22Rv1 (cell line): Measurements from ENCODE around the gene PAX3.

Experiments used
- ZFX ChIP-seq: fragments of 450-650 bp; IDR thresholded peaks from 2 replicates; pipeline ENCODE4 v1.6.1; 2017; ENCODE audit warnings: antibody characterized with exemption, borderline replicate concordance
- TF ChIP-seq, protein P1 (sequence below): fragments of 450-650 bp; IDR thresholded peaks from 2 replicates; pipeline ENCODE4 v1.5.1; 2017; ENCODE audit warnings: mild to moderate bottlenecking

GRCh38 chr2:222322236-222322635, 23.4 kb upstream of the PAX3 start:
- TF ChIP-seq, protein P1, sequence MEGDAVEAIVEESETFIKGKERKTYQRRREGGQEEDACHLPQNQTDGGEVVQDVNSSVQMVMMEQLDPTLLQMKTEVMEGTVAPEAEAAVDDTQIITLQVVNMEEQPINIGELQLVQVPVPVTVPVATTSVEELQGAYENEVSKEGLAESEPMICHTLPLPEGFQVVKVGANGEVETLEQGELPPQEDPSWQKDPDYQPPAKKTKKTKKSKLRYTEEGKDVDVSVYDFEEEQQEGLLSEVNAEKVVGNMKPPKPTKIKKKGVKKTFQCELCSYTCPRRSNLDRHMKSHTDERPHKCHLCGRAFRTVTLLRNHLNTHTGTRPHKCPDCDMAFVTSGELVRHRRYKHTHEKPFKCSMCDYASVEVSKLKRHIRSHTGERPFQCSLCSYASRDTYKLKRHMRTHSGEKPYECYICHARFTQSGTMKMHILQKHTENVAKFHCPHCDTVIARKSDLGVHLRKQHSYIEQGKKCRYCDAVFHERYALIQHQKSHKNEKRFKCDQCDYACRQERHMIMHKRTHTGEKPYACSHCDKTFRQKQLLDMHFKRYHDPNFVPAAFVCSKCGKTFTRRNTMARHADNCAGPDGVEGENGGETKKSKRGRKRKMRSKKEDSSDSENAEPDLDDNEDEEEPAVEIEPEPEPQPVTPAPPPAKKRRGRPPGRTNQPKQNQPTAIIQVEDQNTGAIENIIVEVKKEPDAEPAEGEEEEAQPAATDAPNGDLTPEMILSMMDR: no peak
- no peak for TF ChIP-seq ZFX
